GM12801 (cell line): Measurements from ENCODE around the gene RPS18.

Source experiments
- CTCF ChIP-seq: IDR thresholded peaks from one replicate; pipeline ENCODE4 v1.5.1; 2011; ENCODE audit warnings: control low read depth; ENCODE audit not compliant: insufficient read length; ENCODE audit errors: extremely low read depth

RPS18 gene

GRCh38 chr6:33254591-33254990, 17.3 kb upstream of the RPS18 start:
- no peak for TF ChIP-seq CTCF

- no peak for TF ChIP-seq CTCF
Observed at GRCh38 chr6:33259032-33259431, 12.8 kb upstream of the RPS18 start.

GRCh38 chr6:33264015-33264414, 7.9 kb upstream of the RPS18 start:
- no peak for TF ChIP-seq CTCF

GRCh38 chr6:33271117-33271467, 783 bp upstream of the RPS18 start:
- TF ChIP-seq CTCF = no peak

GRCh38 chr6:33272275-33273128, 627 bp downstream of the RPS18 start:
- no peak for TF ChIP-seq CTCF

- TF ChIP-seq CTCF = no peak
Observed at GRCh38 chr6:33273129-33273923, 1.5 kb downstream of the RPS18 start.
